ENCODE data around the gene HOTAIR.

DNA sequence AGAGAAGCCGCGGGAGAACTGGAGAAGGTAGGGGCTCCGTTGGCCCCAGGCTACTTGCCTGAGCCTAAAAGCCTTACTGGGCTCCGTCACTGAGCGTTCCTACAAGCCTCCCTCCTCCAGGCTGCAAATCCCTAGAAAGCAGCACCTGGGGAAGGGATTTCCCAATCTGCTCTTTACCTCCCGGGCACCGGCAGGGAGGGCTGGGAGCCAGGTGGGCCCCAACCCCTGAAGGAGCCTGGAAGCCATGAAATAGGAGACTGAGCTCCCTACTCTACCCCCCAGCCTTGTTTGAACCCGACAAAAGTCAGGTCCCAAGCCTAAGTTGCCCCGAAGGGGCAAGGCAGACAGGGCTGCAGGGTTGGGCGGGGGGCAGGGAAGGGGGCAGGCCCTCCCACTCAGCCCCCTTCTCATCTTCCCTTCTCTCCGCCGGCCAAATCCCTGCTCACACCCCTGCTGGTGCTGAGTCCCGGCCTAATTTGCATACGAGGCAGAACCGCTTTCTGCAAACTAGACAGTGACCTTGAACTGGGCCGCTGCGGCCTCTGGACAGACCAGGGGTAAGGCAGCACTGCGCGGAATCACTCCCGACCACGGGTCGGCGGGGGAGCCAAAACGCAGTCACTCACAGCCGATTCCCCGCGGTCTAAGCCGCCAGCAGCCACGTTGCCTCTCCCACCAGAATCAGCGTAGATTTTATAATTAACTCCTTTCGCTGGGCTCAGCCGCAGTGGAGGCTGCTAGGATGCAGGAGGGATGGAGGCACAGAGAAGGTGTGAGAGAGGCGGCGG, 23.8 kb downstream of the HOTAIR start:
- TF ChIP-seq POLR2A (IDR thresholded peaks at IDR 0.05; ENCODE audit: low read length) (no peak), GATA1 (IDR thresholded peaks at IDR 0.05; ENCODE audit: low read depth, low read length) (no peak)
